HEK293 (cell line): ENCODE results near the gene GNG7.
A peak's percentile ranks its signal among the peaks of the same experiment; 100 is the strongest.

Experiments used
- CTCF ChIA-PET: fragments of 350-600 bp; formaldehyde crosslinking; extraction: SDS; loops from one replicate; lab custom pipeline; 2021; ENCODE audit warnings: antibody characterized with exemption; lab: Yijun Ruan, JAX
- POLR2A ChIA-PET: fragments of 300-600 bp; formaldehyde crosslinking; extraction: SDS; loops from one replicate; lab custom pipeline; 2020; ENCODE audit warnings: antibody characterized with exemption, inconsistent platforms; lab: Yijun Ruan, JAX
- H3K27ac ChIP-seq: fragments of 200-500 bp; sonication (Bioruptor generic); 2 replicates; pipeline ENCODE4 v1.5.1; 2014; ENCODE audit warnings: low read depth, low read length, control low read depth, inconsistent platforms; ENCODE audit errors: extremely low read depth
- H3K36me3 ChIP-seq, 2 experiments: fragments of 200-500 bp in 1 of 2; sonication (Bioruptor generic) in 1 of 2; 1 replicate in 1 of 2; 2 replicates in 1 of 2; pipeline ENCODE4 v1.5.1; 2014 to 2017; ENCODE audit warnings: inconsistent platforms in 2 of 2, low read length in 2 of 2; ENCODE audit not compliant: control insufficient read depth in 2 of 2, insufficient read depth in 1 of 2
- H3K4me1 ChIP-seq: fragments of 200-500 bp; sonication (Bioruptor generic); 2 replicates; pipeline ENCODE4 v1.5.1; 2014; ENCODE audit warnings: mild to moderate bottlenecking, low read length, inconsistent platforms; ENCODE audit not compliant: control insufficient read depth, insufficient read depth
- H3K4me3 ChIP-seq: 2 replicates; pipeline ENCODE4 v1.5.1; 2011; ENCODE audit warnings: low read depth, mild to moderate bottlenecking, control low read depth, low read length, moderate library complexity
- H3K9me3 ChIP-seq: fragments of 200-500 bp; sonication (Bioruptor generic); 2 replicates; pipeline ENCODE4 v1.5.1; 2014; ENCODE audit warnings: low read depth, low read length, inconsistent platforms; ENCODE audit not compliant: control insufficient read depth, insufficient read depth
- AEBP2 ChIP-seq: fragments of 450-650 bp; formaldehyde crosslinking; IDR thresholded peaks from 2 replicates; pipeline ENCODE4 v1.5.1; 2016; ENCODE audit warnings: missing biosample characterization, missing genetic modification characterization, borderline replicate concordance
- BCL11A ChIP-seq: fragments of 450-650 bp; formaldehyde crosslinking; IDR thresholded peaks from 2 replicates; pipeline ENCODE4 v1.5.1; 2016; ENCODE audit warnings: low read depth, missing biosample characterization, missing genetic modification characterization
- BCL11B ChIP-seq: fragments of 450-650 bp; formaldehyde crosslinking; IDR thresholded peaks from 2 replicates; pipeline ENCODE4 v1.5.1; 2016; ENCODE audit warnings: low read depth, missing biosample characterization, missing genetic modification characterization
- HOXD13 ChIP-seq: sonication (generic); formaldehyde crosslinking; IDR thresholded peaks from 2 replicates; pipeline ENCODE4 v1.8.0; 2022; ENCODE audit warnings: missing genetic modification reagents, borderline replicate concordance
- IKZF3 ChIP-seq: fragments of 450-650 bp; IDR thresholded peaks from 2 replicates; pipeline ENCODE4 v1.5.0; 2018; ENCODE audit warnings: missing biosample characterization, mild to moderate bottlenecking, missing genetic modification characterization, moderate library complexity
- OSR2 ChIP-seq: fragments of 450-650 bp; formaldehyde crosslinking; IDR thresholded peaks from 2 replicates; pipeline ENCODE4 v1.5.1; 2016; ENCODE audit warnings: missing biosample characterization, missing genetic modification characterization
- SCRT1 ChIP-seq: fragments of 450-650 bp; formaldehyde crosslinking; IDR thresholded peaks from 2 replicates; pipeline ENCODE4 v1.5.1; 2016; ENCODE audit warnings: missing biosample characterization, missing genetic modification characterization, borderline replicate concordance
- TCF7L2 ChIP-seq: IDR thresholded peaks from 2 replicates; pipeline ENCODE4 v1.6.1; 2011; ENCODE audit warnings: low read depth, mild to moderate bottlenecking, inconsistent platforms, low read length, moderate library complexity, borderline replicate concordance
- ZBTB1 ChIP-seq: fragments of 450-650 bp; formaldehyde crosslinking; IDR thresholded peaks from 2 replicates; pipeline ENCODE4 v1.5.1; 2016; ENCODE audit warnings: missing biosample characterization, missing genetic modification characterization
- ZNF138 ChIP-seq: fragments of 450-650 bp; formaldehyde crosslinking; IDR thresholded peaks from 2 replicates; pipeline ENCODE4 v1.5.1; 2016; ENCODE audit warnings: missing biosample characterization, missing genetic modification characterization, borderline replicate concordance
- ZNF146 ChIP-seq: fragments of 450-650 bp; formaldehyde crosslinking; IDR thresholded peaks from 2 replicates; pipeline ENCODE4 v1.5.1; 2016; ENCODE audit warnings: missing biosample characterization, missing genetic modification characterization
- ZNF155 ChIP-seq: fragments of 450-650 bp; formaldehyde crosslinking; IDR thresholded peaks from 2 replicates; pipeline ENCODE4 v1.5.1; 2016; ENCODE audit warnings: missing biosample characterization, missing genetic modification characterization
- ZNF174 ChIP-seq: fragments of 450-650 bp; formaldehyde crosslinking; IDR thresholded peaks from 2 replicates; pipeline ENCODE4 v1.5.0; 2017; ENCODE audit warnings: missing biosample characterization, mild to moderate bottlenecking, missing genetic modification characterization
- ZNF223 ChIP-seq: fragments of 450-650 bp; formaldehyde crosslinking; IDR thresholded peaks from 2 replicates; pipeline ENCODE4 v1.5.1; 2016; ENCODE audit warnings: missing biosample characterization, missing genetic modification characterization
- ZNF280C ChIP-seq: fragments of 450-650 bp; formaldehyde crosslinking; IDR thresholded peaks from 2 replicates; pipeline ENCODE4 v1.5.1; 2016; ENCODE audit warnings: missing biosample characterization, missing genetic modification characterization
- ZNF335 ChIP-seq: fragments of 450-650 bp; formaldehyde crosslinking; conservative IDR thresholded peaks from 2 replicates; pipeline ENCODE4 v1.5.1; 2016; ENCODE audit warnings: missing biosample characterization, missing genetic modification characterization
- ZNF341 ChIP-seq: fragments of 450-650 bp; formaldehyde crosslinking; IDR thresholded peaks from 2 replicates; pipeline ENCODE4; 2016; ENCODE audit warnings: low read depth, missing biosample characterization, missing genetic modification characterization
- ZNF350 ChIP-seq: fragments of 450-650 bp; formaldehyde crosslinking; IDR thresholded peaks from 2 replicates; pipeline ENCODE4 v1.5.0; 2017; ENCODE audit warnings: missing biosample characterization, mild to moderate bottlenecking, missing genetic modification characterization
- ZNF366 ChIP-seq: fragments of 450-650 bp; formaldehyde crosslinking; conservative IDR thresholded peaks from 2 replicates; pipeline ENCODE4 v1.5.1; 2016; ENCODE audit warnings: missing biosample characterization, missing genetic modification characterization
- ZNF530 ChIP-seq: fragments of 450-650 bp; formaldehyde crosslinking; IDR thresholded peaks from 2 replicates; pipeline ENCODE4 v1.5.1; 2016; ENCODE audit warnings: low read depth, missing biosample characterization, missing genetic modification characterization
- ZNF654 ChIP-seq: fragments of 450-650 bp; formaldehyde crosslinking; IDR thresholded peaks from 2 replicates; pipeline ENCODE4 v1.5.1; 2016; ENCODE audit warnings: low read depth, missing biosample characterization, missing genetic modification characterization
- ZNF664 ChIP-seq: fragments of 450-650 bp; formaldehyde crosslinking; IDR thresholded peaks from 2 replicates; pipeline ENCODE4 v1.5.1; 2016; ENCODE audit warnings: missing biosample characterization, missing genetic modification characterization
- ZNF670 ChIP-seq: fragments of 450-650 bp; formaldehyde crosslinking; IDR thresholded peaks from 2 replicates; pipeline ENCODE4 v1.5.1; 2016; ENCODE audit warnings: missing biosample characterization, missing genetic modification characterization, low read depth
- ZNF677 ChIP-seq: fragments of 450-650 bp; IDR thresholded peaks from 2 replicates; pipeline ENCODE4 v1.5.0; 2018; ENCODE audit warnings: missing biosample characterization, mild to moderate bottlenecking, missing genetic modification characterization, moderate library complexity
- ZNF768 ChIP-seq: fragments of 450-650 bp; formaldehyde crosslinking; IDR thresholded peaks from 2 replicates; pipeline ENCODE4 v1.5.1; 2018; ENCODE audit warnings: missing biosample characterization, mild to moderate bottlenecking, missing genetic modification characterization
- ZNF843 ChIP-seq: fragments of 450-650 bp; formaldehyde crosslinking; IDR thresholded peaks from 2 replicates; pipeline ENCODE4 v1.5.1; 2016; ENCODE audit warnings: missing biosample characterization, missing genetic modification characterization

Gene GNG7

DNA sequence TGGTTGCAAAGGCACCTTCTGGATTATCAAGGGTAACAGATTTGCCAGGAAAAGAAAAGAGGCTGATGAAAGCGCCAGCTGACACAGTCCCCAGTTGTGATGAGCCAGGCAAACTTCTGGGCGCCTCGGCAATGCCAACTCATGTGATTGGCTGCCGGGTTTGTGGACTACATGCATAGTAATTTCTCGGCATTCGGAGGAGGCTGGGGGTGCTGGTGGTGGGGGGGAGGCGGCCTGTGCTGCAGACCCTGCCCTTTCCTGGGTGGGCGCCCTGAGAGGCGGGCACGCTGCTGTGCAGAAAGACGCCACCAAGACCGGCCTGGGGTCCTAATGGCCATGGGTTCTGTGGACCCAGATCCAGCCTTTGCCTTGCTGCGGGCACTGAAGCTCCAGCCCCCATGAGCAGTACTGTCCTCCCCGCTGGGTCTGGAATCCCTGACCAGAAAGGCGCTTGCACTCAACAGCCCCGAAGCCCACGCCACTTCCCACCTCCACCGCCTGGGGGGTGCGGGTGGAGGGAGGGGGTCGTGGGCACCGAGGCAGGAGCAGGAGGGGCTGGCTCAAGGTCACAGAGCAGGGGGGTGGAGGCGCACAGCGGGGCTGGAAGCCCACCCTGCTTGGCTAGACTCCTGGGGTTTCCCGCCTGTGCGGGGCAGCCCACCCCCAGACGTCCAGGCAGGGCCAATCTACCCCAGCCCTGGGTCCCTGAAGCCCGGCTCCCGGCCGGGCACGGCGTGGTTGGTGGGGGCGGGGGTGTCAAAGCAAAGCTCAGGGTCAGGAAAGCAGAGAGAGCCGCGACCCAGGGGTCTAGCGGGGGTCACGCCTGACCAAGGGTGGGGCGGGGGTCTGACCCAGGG lies 17.7 kb upstream of the GNG7 start (continued):
- TF ChIP-seq ZNF223 (tag by site-specific recombination) (no peak), BCL11B (tag by site-specific recombination) (0 out of 2 replicates have a peak, but pooled peaks have one; percentile 36), ZNF843 (tag by site-specific recombination) (no peak), ZNF366 (no peak), ZNF335 (peak; percentile 74), AEBP2 (tag by site-specific recombination) (no peak), ZNF677 (tag by site-specific recombination) (no peak), TCF7L2 (no peak), ZNF155 (tag by site-specific recombination) (no peak), ZBTB1 (no peak), ZNF341 (no peak)

DNA sequence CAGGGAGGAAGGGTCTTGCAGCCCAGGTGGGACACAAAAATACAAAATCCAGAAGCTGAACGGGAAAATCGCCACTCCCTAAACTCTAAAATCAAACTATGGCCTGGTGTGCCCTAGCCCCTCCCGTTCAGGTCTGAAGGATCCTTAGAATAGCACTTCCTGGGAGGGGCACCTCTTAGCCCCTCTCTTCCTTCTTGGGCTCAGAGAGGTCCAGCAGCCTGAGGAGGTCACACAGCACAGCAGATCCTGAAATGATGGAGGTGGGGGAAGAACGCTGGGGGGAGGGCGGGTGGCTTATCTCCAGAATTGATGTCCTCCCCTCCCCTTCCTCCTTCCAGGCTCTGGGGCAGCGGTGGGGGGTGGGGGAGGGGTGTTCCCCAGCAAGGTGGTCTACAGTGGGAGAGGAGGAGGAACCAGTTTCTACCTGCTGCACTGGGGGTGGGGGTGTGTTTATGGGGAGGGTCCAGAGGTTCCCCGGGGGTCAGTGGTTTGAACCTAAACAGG lies 16.8 kb upstream of the GNG7 start:
- no peaks in the 10 kb centered on the region for H3K9me3 ChIP-seq
- H3K27ac ChIP-seq, result no peak overlapping the region
- CTCF ChIA-PET, result no interaction called here
- POLR2A ChIA-PET, result no interaction called here
- peaks cover 0 to 27% of the 10 kb centered on the region in 2 experiments; a peak in 1 of 3 replicates for H3K36me3 ChIP-seq
- no peak overlapping the region for H3K4me3 ChIP-seq
- TF ChIP-seq OSR2 (tag by site-specific recombination), result no peak
- TF ChIP-seq ZNF768 (tag by site-specific recombination), result peak; percentile 21; the same call in 1 of the 2 replicates
- H3K4me1 ChIP-seq, result no peaks in the 10 kb centered on the region

DNA sequence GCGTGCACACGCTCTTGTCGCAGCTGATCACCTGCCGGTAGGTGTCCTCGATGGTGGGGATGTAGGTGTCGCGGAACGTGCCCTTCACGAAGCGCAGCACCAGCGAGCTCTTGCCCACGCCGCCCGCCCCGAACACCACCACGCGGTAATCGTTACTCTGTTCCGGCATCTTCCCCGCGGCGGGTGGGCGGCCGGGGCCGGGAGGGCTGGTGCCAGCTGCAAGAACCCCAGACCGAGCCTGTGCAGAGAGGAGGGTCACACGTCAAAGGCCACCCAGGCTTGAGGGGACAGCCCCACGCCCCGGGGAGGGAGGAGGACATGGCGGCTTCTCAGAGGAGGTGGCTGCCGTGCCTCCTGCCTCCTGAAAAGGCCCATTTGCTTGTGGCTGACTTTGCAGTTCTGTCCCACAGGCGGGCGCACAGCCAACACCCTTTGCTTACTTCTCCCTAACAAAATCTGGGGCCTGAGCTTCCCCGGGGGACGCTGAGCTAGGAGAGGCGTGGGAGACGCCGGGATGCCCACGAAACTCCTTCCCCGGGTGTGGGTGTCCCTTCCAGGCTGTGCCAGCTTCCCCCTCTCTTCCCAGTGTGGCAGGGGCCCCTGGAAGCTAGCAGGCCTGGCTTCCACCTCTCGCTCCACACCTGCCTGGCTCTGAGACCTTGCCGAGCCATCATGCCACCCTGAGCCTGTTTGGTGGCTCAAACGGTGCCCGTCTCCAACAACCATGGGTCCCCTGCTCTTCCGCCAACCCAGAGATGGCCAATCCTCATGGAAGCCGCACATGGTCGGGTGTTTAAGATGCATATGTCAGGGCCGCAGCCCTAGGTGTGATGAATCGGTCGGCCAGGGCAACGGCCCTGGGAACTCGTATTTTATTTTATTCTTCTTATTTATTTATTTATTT lies 15.4 kb upstream of the GNG7 start:
- CTCF ChIA-PET, result interaction anchor here (0.6 kb wide), 1 partner anchor 81 kb away, joined by 3 read pairs; no protein-coding TSS in a partner anchor
- H3K36me3 ChIP-seq, result peaks cover 0 to 27% of the 10 kb centered on the region in 2 experiments; a peak in 1 of 3 replicates
- no peaks in the 10 kb centered on the region for H3K9me3 ChIP-seq
- H3K4me3 ChIP-seq, result no peak overlapping the region
- no peaks in the 10 kb centered on the region for H3K4me1 ChIP-seq
- no peak for TF ChIP-seq HOXD13 (CRISPR knock-in tag)
- TF ChIP-seq ZNF350 (tag by site-specific recombination), result no peak
- TF ChIP-seq ZNF530 (tag by site-specific recombination), result no peak
- TF ChIP-seq ZNF654 (tag by site-specific recombination), result no peak
- TF ChIP-seq ZNF138 (tag by site-specific recombination), result no peak
- TF ChIP-seq ZNF146 (tag by site-specific recombination), result no peak
- no peak for TF ChIP-seq ZNF280C (tag by site-specific recombination)
- TF ChIP-seq ZNF768 (tag by site-specific recombination), result no peak
- TF ChIP-seq TCF7L2, result no peak
- TF ChIP-seq ZBTB1, result no peak
- no peak for TF ChIP-seq IKZF3 (tag by site-specific recombination)
- TF ChIP-seq ZNF670, result no peak
- no peak for TF ChIP-seq SCRT1 (tag by site-specific recombination)
- no peak for TF ChIP-seq ZNF174 (tag by site-specific recombination)
- no peak for TF ChIP-seq ZNF664 (tag by site-specific recombination)
- no peak for TF ChIP-seq BCL11A (tag by site-specific recombination)
- POLR2A ChIA-PET, result interaction anchor here (0.6 kb wide), 2 partner anchors 197 to 210 kb away, joined by 3 to 4 read pairs; no protein-coding TSS in a partner anchor
- H3K27ac ChIP-seq, result no peak overlapping the region
